ENCODE measurements around the gene CFAP77. TPM values are rescaled to one million over a fixed set of nuclear protein-coding genes. Genes with fewer than 3 reads are reported as not detected.

CFAP77 gene
- total and polyA plus RNA-seq, 2 of the 8 experiments (the other 6 are each of a cell fraction or from before 2014, with no cell fraction given) = 0.63 to 0.97 TPM

DNA sequence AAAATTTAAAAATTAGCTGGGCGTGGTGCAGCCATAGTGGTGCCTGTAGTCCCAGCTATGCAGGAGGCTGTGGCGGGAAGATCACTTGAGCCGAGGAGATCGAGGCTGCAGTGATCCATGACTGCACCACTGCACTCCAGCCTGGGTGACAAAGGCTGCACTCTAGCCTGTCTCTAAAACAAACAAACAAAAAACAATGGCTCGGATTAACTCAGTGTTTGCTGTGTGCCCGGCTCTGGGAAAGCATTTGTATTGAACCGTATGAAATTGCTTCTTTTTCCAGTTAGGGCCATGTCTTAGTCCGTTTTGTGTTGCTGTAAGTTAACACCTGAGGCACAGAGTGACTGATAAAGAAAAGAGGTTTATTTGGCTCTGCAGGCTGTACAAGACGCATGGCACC, 62.6 kb downstream of the CFAP77 start:
- no peaks in the 10 kb centered on the region for H3K27me3 ChIP-seq (replicated peaks in 1 of 4; ENCODE audit: control insufficient read depth in 3 of 4, extremely low read depth in 1 of 4, insufficient read depth in 3 of 4, low read length in 3 of 4)

More for the DNA sequence above, 62.6 kb downstream of the CFAP77 start:
- Histone ChIP-seq H2AFZ (ENCODE audit: low read length) (no peak overlapping the region), H3K9ac (replicated peaks in 1 of 4; ENCODE audit: extremely low read depth in 1 of 4, low read depth in 3 of 4, low read length in 3 of 4) (no peak overlapping the region), H3K56ac (replicated peaks; ENCODE audit: insufficient read length, low read depth, low read length) (no peak overlapping the region), H3K4ac (replicated peaks; ENCODE audit: insufficient read length, low read depth, low read length) (no peak overlapping the region), H4K5ac (ENCODE audit: insufficient read length, low read depth, low read length) (no peak overlapping the region), H3K9me3 (ENCODE audit: insufficient read depth in 2 of 2, low read depth in 1 of 2, low read length in 1 of 2) (no peaks in the 10 kb centered on the region), H3K27ac (ENCODE audit: low read depth, low read length) (no peak overlapping the region), H3K23me2 (ENCODE audit: low read depth, low read length) (no peaks in the 10 kb centered on the region), H3K4me2 (ENCODE audit: insufficient read depth in 1 of 2, low read depth in 2 of 2, low read length in 2 of 2) (no peak overlapping the region), H2BK20ac (ENCODE audit: low read length) (no peak overlapping the region), H2BK15ac (ENCODE audit: low read length) (no peak overlapping the region), H3K23ac (ENCODE audit: insufficient read length) (no peak overlapping the region), H3K4me1 (replicated peaks in 1 of 4; ENCODE audit: control insufficient read depth in 3 of 4, insufficient read depth in 4 of 4, low read length in 3 of 4) (no peaks in the 10 kb centered on the region), H4K20me1 (replicated peaks in 1 of 2; ENCODE audit: control insufficient read depth in 1 of 2, insufficient read depth in 2 of 2, low read length in 2 of 2) (peaks cover 0 to 1% of the 10 kb centered on the region in 2 experiments), H2BK5ac (ENCODE audit: low read depth, low read length) (no peak overlapping the region), H3K79me2 (ENCODE audit: control insufficient read depth in 1 of 2, insufficient read depth in 2 of 2, low read length in 2 of 2) (no peaks in the 10 kb centered on the region), H3K14ac (ENCODE audit: insufficient read length) (no peak overlapping the region), H3K18ac (ENCODE audit: extremely low read depth, low read length) (no peak overlapping the region), H3K79me1 (ENCODE audit: low read depth, low read length) (no peaks in the 10 kb centered on the region), H4K91ac (replicated peaks; ENCODE audit: insufficient read length, low read length) (no peak overlapping the region), H4K8ac (ENCODE audit: extremely low read depth, insufficient read depth, low read length) (no peak overlapping the region), H2BK120ac (replicated peaks; ENCODE audit: low read depth, low read length) (no peak overlapping the region), H3K4me3 (ENCODE audit: extremely low read depth in 1 of 4, insufficient read depth in 2 of 4, low read depth in 3 of 4, low read length in 4 of 4) (no peak overlapping the region), H2AK5ac (ENCODE audit: low read depth, low read length) (no peak overlapping the region), H3K36me3 (ENCODE audit: control insufficient read depth in 2 of 4, insufficient read depth in 4 of 4, low read length in 3 of 4) (no peaks in the 10 kb centered on the region), H2BK12ac (ENCODE audit: low read depth, low read length) (no peak overlapping the region)
- POLR2A ChIA-PET (ENCODE audit: partially characterized antibody) = no interaction called here
- CTCF ChIA-PET (ENCODE audit: partially characterized antibody) = interaction anchor here (0.7 to 1.8 kb wide), 6 partner anchors 14 to 102 kb away, joined by 3 to 9 read pairs (median 4); no protein-coding TSS in a partner anchor
- WGBS, 2 experiments (ENCODE audit: extremely low coverage in 1 of 2, insufficient coverage in 1 of 2, insufficient read length in 1 of 2, insufficient replicate concordance in 2 of 2, low coverage in 1 of 2, low lambda C conversion rate in 2 of 2, missing lambda C conversion rate in 1 of 2) = 93% methylated on average over 8 of the region's 9 CpGs; no CpG with 5 or more reads in 1 of the 2 experiments
- DNase-seq (ENCODE audit: low read depth in 1 of 2, low spot score in 2 of 2) (no peak), FAIRE-seq (no peak)
- TF ChIP-seq CHD1 (IDR thresholded peaks at IDR 0.05; ENCODE audit: low read depth, low read length) (no peak), TBP (IDR thresholded peaks at IDR 0.05; ENCODE audit: low read depth, low read length) (no peak)

Data from H1 (cell line).